HAP-1 (cell line): ENCODE measurements around the gene MRPS12.

Experiments
- DNase-seq, 2 experiments: peaks; one replicate each; pipeline ENCODE4 v3.0.0-alpha.2; 2016 to 2020; ENCODE audit warnings: low spot score in 2 of 2
- H3K27me3 ChIP-seq: fragments of 250-450 bp; sonication (Bioruptor Pico); 2 replicates; pipeline ENCODE4 v1.5.1; 2020; ENCODE audit warnings: low read depth, mild to moderate bottlenecking, moderate library complexity
- H3K36me3 ChIP-seq: fragments of 250-450 bp; sonication (Bioruptor Pico); replicated peaks from 2 replicates; pipeline ENCODE4 v1.5.1; 2020; ENCODE audit warnings: mild to moderate bottlenecking
- H3K4me1 ChIP-seq: fragments of 250-450 bp; sonication (Bioruptor Pico); 2 replicates; pipeline ENCODE4 v1.5.1; 2020; ENCODE audit warnings: mild to moderate bottlenecking
- H3K4me3 ChIP-seq: fragments of 250-450 bp; sonication (Bioruptor Pico); 2 replicates; pipeline ENCODE4 v1.5.1; 2020; ENCODE audit warnings: mild to moderate bottlenecking, moderate library complexity
- H3K9me3 ChIP-seq: fragments of 250-450 bp; sonication (Bioruptor Pico); 2 replicates; pipeline ENCODE4 v1.5.1; 2020; ENCODE audit warnings: mild to moderate bottlenecking, moderate library complexity
- in situ Hi-C: fragments of 300-500 bp; cut with MboI; formaldehyde crosslinking; loops from 3 replicates; pipeline ENCODE4 v1.14.3; 2020; ENCODE audit warnings: low sequenced_read_pairs, inconsistent platforms, mixed read lengths

Gene MRPS12

GRCh38 chr19:38978326-38978689, 47.6 kb downstream of the MRPS12 start:
- H3K36me3 ChIP-seq, result no peaks in the 10 kb centered on the region
- in situ Hi-C loops, result loop anchor here (10.0 kb wide), 1 partner anchor 346 kb away; the partner anchor contains the start of gene LRFN1
- DNase-seq, result no peak
- H3K4me3 ChIP-seq, result no peak overlapping the region
- H3K9me3 ChIP-seq, result peaks cover 8% of the 10 kb centered on the region; the same call in 1 of the 2 replicates
- H3K4me1 ChIP-seq, result peaks cover 2% of the 10 kb centered on the region; the same call in 1 of the 2 replicates
- H3K27me3 ChIP-seq, result no peaks in the 10 kb centered on the region

- Histone ChIP-seq H3K9me3 (peaks cover 8% of the 10 kb centered on the region; the same call in 1 of the 2 replicates), H3K36me3 (no peaks in the 10 kb centered on the region), H3K4me1 (peaks cover 2% of the 10 kb centered on the region; the same call in 1 of the 2 replicates), H3K4me3 (no peak overlapping the region), H3K27me3 (no peaks in the 10 kb centered on the region)
- no peak for DNase-seq
- in situ Hi-C loops, result loop anchor here (10.0 kb wide), 1 partner anchor 345 kb away; the partner anchor contains the start of gene LRFN1
These were observed 49.1 kb downstream of the MRPS12 start for GRCh38 chr19:38979812-38980211.

GRCh38 chr19:38980583-38981374, 50.0 kb downstream of the MRPS12 start:
- Histone ChIP-seq H3K4me1 (no peaks in the 10 kb centered on the region), H3K27me3 (no peaks in the 10 kb centered on the region), H3K9me3 (peaks cover 8% of the 10 kb centered on the region; the same call in 1 of the 2 replicates), H3K4me3 (no peak overlapping the region), H3K36me3 (no peaks in the 10 kb centered on the region)
- in situ Hi-C loops, result no loop called here
- no peak for DNase-seq
